HFFc6 (cell line): ENCODE measurements around the gene CFAP92. TPM values are rescaled to one million over a fixed set of nuclear protein-coding genes. Genes with fewer than 3 reads are reported as not detected.
"Not testable (repeated sequence)": the region's sequence is repeated elsewhere in the genome, so short reads cannot be mapped to it uniquely, and the experiment has no call there.

Experiments used
- DNase-seq: peaks from one replicate; pipeline ENCODE4 v3.0.0-alpha.2; 2018
- H3K27ac Mint-ChIP-seq: 2 replicates; pipeline ENCODE4 v1.8.0; 2020; ENCODE audit warnings: mild to moderate bottlenecking, mixed read lengths
- H3K27me3 Mint-ChIP-seq: 2 replicates; pipeline ENCODE4 v1.8.0; 2021; ENCODE audit warnings: mild to moderate bottlenecking, moderate library complexity, mixed read lengths; ENCODE audit not compliant: insufficient read depth
- H3K36me3 Mint-ChIP-seq: 2 replicates; pipeline ENCODE4 v1.8.0; 2021; ENCODE audit warnings: low read depth, mixed read lengths
- H3K4me1 Mint-ChIP-seq: 2 replicates; pipeline ENCODE4 v1.8.0; 2020; ENCODE audit warnings: low read depth, mixed read lengths
- H3K4me3 Mint-ChIP-seq: 2 replicates; pipeline ENCODE4 v1.8.0; 2020; ENCODE audit warnings: mild to moderate bottlenecking, moderate library complexity, mixed read lengths
- H3K9me3 Mint-ChIP-seq: 2 replicates; pipeline ENCODE4 v1.8.0; 2020; ENCODE audit warnings: mild to moderate bottlenecking, mixed read lengths
- total RNA-seq, 6 experiments: library from RNA; stranded (reverse); fragmentation: NEBNext Ultra II Directional; extraction: Animal tissue kit (Norgen Biotek cat#: 25700); gene quantifications; 2 replicates in 1 of 6; 3 replicates in 5 of 6; pipeline ENCODE4 v1.2.3, GENCODE V29; 2021
- TF ChIP-seq, protein P1 (sequence below): fragments of 200-600 bp; sonication (generic); IDR thresholded peaks from 2 replicates; pipeline ENCODE4 v1.5.0; 2021; ENCODE audit warnings: antibody characterized with exemption, mild to moderate bottlenecking

CFAP92 gene
- total RNA-seq, 6 experiments from 2014 or later: not detected

DNA sequence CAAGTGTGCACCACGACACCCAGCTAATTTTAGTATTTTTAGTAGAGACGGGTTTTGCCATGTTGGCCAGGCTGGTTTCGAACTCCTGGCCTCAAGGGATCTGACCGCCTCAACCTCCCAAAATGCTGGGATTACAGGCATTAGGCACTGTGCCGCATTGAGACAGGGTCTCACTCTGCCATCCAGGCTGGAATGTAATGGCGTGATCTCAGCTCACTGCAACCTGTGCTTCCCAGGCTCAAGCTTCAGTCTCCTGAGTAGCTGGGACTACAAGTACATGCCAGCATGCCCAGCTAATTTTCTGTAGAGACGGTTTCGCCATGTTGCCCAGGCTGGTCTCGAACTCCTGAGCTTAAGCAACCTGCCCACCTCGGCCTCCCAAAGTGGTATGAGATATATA lies 62.8 kb downstream of the CFAP92 start:
- Mint-ChIP-seq H3K27me3 (peaks cover 35% of the 10 kb centered on the region), H3K4me1 (no peaks in the 10 kb centered on the region), H3K27ac (no peak overlapping the region), H3K4me3 (no peak overlapping the region), H3K36me3 (peaks cover 4% of the 10 kb centered on the region; the same call in 1 of the 2 replicates), H3K9me3 (peaks cover 5% of the 10 kb centered on the region)
- no peak for DNase-seq
- TF ChIP-seq, protein P1, sequence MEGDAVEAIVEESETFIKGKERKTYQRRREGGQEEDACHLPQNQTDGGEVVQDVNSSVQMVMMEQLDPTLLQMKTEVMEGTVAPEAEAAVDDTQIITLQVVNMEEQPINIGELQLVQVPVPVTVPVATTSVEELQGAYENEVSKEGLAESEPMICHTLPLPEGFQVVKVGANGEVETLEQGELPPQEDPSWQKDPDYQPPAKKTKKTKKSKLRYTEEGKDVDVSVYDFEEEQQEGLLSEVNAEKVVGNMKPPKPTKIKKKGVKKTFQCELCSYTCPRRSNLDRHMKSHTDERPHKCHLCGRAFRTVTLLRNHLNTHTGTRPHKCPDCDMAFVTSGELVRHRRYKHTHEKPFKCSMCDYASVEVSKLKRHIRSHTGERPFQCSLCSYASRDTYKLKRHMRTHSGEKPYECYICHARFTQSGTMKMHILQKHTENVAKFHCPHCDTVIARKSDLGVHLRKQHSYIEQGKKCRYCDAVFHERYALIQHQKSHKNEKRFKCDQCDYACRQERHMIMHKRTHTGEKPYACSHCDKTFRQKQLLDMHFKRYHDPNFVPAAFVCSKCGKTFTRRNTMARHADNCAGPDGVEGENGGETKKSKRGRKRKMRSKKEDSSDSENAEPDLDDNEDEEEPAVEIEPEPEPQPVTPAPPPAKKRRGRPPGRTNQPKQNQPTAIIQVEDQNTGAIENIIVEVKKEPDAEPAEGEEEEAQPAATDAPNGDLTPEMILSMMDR: no peak

DNA sequence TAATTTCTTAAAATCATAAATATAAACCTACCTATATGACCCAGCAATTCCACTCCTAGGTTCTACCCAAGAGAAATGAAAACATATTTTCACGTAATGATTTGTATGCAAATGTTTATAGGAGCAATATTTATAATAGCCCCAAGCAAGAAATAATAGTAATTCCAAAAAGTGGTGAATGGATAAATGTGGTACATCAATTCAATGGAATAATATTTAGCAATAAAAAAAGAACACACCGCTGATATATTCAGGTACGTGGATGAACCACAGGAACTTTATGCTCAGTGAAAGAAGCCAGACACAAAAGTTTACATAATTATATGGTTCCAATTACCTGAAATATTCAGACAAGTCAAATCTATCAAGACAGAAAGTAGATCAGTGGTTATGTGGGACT lies 64.5 kb downstream of the CFAP92 start:
- no peaks in the 10 kb centered on the region for H3K4me1 Mint-ChIP-seq
- DNase-seq: no peak
- H3K9me3 Mint-ChIP-seq: peaks cover 21% of the 10 kb centered on the region
- peaks cover 11% of the 10 kb centered on the region for H3K36me3 Mint-ChIP-seq
- no peak overlapping the region for H3K27ac Mint-ChIP-seq
- TF ChIP-seq, protein P1: no peak
- peaks cover 37% of the 10 kb centered on the region for H3K27me3 Mint-ChIP-seq
- H3K4me3 Mint-ChIP-seq: no peak overlapping the region

DNA sequence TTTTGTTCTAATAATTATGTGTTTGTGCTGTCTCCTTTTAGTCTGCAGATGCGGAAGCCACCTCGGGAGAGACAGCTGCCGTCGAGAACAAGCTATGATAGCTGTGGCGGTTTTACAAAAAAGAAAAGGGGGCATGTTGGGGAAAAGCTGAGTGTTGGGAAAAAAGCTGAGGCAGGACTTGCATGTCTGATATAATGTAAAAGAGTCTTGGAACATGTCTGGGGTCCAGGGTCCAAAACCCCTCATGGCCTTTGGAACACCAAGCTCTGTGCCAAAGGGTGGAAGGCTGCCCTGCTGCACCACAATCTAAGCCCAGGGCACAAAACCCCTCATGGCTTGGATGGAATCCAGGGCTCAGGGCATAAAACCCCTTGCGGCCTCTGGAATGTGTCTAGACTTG lies 69.9 kb downstream of the CFAP92 start:
- H3K4me1 Mint-ChIP-seq, DNase-seq, H3K4me3 Mint-ChIP-seq, H3K27ac Mint-ChIP-seq: not testable (repeated sequence)
- H3K36me3 Mint-ChIP-seq: peaks cover 38% of the 10 kb centered on the region
- H3K27me3 Mint-ChIP-seq: peaks cover 20% of the 10 kb centered on the region
- peaks cover 52% of the 10 kb centered on the region for H3K9me3 Mint-ChIP-seq

DNA sequence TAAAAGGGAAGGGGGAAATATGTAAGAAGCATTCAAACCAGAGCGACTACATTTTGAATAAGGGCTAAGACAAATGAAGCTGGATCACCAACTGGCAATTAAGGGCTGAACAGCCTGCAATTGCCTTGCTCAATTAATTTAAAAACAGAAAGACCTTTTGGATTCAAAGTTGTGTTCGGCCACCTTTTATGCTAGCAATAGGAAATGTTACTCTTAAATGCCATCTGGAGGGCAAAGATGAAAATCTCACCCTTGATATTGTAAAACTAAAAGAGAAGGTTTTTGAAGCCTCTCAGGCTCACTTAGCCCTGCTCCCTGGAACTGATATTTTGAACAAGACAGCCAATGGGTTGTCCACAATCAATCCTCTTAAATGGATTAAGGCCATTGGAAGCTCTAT lies 70.3 kb downstream of the CFAP92 start:
- no peaks in the 10 kb centered on the region for H3K4me1 Mint-ChIP-seq
- no peak overlapping the region for H3K27ac Mint-ChIP-seq
- no peak for DNase-seq
- peaks cover 42% of the 10 kb centered on the region for H3K36me3 Mint-ChIP-seq
- no peak overlapping the region for H3K4me3 Mint-ChIP-seq
- TF ChIP-seq, protein P1: no peak
- H3K9me3 Mint-ChIP-seq: peaks cover 52% of the 10 kb centered on the region
- H3K27me3 Mint-ChIP-seq: peaks cover 20% of the 10 kb centered on the region

DNA sequence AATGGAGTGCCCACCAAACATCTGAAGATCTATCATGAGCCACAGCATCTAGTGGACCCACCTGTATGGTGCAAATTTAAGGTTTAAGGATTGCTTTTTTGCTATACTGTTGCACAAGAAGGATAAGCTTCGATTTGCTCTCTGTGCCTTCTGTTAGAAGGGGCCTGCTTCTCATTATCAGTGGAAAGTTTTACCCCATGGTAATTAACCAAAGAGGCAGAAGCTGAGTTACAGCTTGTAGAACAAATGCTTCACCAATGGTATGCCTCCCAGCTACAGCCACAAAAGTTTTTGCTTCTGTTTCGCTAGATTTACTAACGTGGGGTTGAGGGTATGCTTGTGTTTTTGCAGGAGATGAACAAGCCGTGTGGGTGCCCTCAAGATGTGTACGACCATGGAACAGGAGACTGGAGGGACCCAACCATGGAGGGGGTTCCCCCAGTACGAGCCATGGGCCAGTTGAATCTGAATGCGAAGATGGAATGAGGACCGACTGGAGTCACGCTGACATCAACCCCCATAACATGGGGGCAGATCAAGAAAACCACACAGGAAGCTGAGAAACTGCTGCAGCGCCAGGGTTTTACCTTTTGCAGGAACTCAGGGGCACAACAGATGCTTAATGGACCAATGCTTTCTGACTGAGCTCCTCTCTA lies 70.9 kb downstream of the CFAP92 start:
- Mint-ChIP-seq H3K9me3 (peaks cover 52% of the 10 kb centered on the region), H3K27ac (no peak overlapping the region), H3K27me3 (peaks cover 20% of the 10 kb centered on the region), H3K36me3 (peaks cover 49% of the 10 kb centered on the region), H3K4me3 (no peak overlapping the region), H3K4me1 (no peaks in the 10 kb centered on the region)
- DNase-seq: no peak
- TF ChIP-seq, protein P1: no peak

DNA sequence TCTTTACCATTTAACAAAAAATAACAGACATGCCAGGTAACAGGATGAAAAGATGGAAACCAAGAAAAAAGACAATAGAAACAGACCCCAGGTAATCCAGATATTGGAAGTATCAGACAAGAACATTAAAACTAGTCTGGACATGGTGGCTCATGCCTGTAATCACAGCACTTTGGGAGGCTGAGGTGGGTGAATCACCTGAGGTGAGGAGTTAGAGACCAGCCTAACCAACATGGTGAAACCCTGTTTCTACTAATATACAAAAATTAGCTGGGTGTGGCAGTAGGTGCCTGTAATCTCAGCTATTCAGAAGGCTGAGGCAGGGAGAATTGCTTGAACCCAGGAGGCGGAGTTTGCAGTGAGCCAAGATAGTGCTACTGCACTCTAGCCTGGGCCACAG lies 73.9 kb downstream of the CFAP92 start:
- peaks cover 37% of the 10 kb centered on the region for H3K9me3 Mint-ChIP-seq
- no peaks in the 10 kb centered on the region for H3K4me1 Mint-ChIP-seq

More for the DNA sequence above, 73.9 kb downstream of the CFAP92 start:
- TF ChIP-seq, protein P1: no peak
- Mint-ChIP-seq H3K36me3 (peaks cover 64% of the 10 kb centered on the region), H3K4me3 (no peak overlapping the region), H3K27me3 (peaks cover 4% of the 10 kb centered on the region; the same call in 1 of the 2 replicates), H3K27ac (no peak overlapping the region)
- DNase-seq: no peak
